SK-N-SH treated with all-trans-retinoic acid at 6 μM for 48 hours (cell line): Measurements from ENCODE around the gene BICDL1.

Experiments used
- ATAC-seq: fragments of 200-7000 bp; cut with Tn5 transposase; 3 replicates; pipeline ENCODE4 v1.9.1; 2020; ENCODE audit warnings: mild to moderate bottlenecking, moderate library complexity
- ARNTL ChIP-seq: fragments of 450-650 bp; formaldehyde crosslinking; IDR thresholded peaks from 2 replicates; pipeline ENCODE4 v1.5.0; 2020; ENCODE audit warnings: low read depth, mild to moderate bottlenecking, moderate library complexity, borderline replicate concordance
- ESRRG ChIP-seq: fragments of 250-450 bp; sonication (Bioruptor Pico); IDR thresholded peaks from 2 replicates; pipeline ENCODE4 v1.6.1; 2021; ENCODE audit warnings: mild to moderate bottlenecking
- GLIS3 ChIP-seq: fragments of 250-450 bp; sonication (Bioruptor Pico); IDR thresholded peaks from 2 replicates; pipeline ENCODE4 v1.5.0; 2020; ENCODE audit warnings: mild to moderate bottlenecking, moderate library complexity
- ISL1 ChIP-seq: fragments of 250-450 bp; sonication (Bioruptor Pico); IDR thresholded peaks from 2 replicates; pipeline ENCODE4 v2.1.2; 2022; ENCODE audit warnings: mild to moderate bottlenecking, moderate library complexity
- PPARA ChIP-seq: fragments of 250-450 bp; sonication (Bioruptor Pico); IDR thresholded peaks from 2 replicates; pipeline ENCODE4 v1.5.0; 2020; ENCODE audit warnings: mild to moderate bottlenecking, borderline replicate concordance
- SNAI2 ChIP-seq: fragments of 250-450 bp; sonication (Bioruptor Pico); IDR thresholded peaks from 2 replicates; pipeline ENCODE4 v1.5.0; 2020; ENCODE audit warnings: mild to moderate bottlenecking, moderate library complexity
- TOX ChIP-seq: fragments of 250-450 bp; sonication (Bioruptor Pico); IDR thresholded peaks from 2 replicates; pipeline ENCODE4 v1.8.0; 2021; ENCODE audit warnings: mild to moderate bottlenecking, moderate library complexity, borderline replicate concordance
- ZC3H10 ChIP-seq: fragments of 250-450 bp; sonication (Bioruptor Pico); IDR thresholded peaks from 2 replicates; pipeline ENCODE4 v1.5.1; 2021; ENCODE audit warnings: mild to moderate bottlenecking, moderate library complexity
- ZFP3 ChIP-seq: fragments of 250-450 bp; sonication (Bioruptor Pico); IDR thresholded peaks from 2 replicates; pipeline ENCODE4 v1.5.0; 2020; ENCODE audit warnings: mild to moderate bottlenecking, moderate library complexity
- ZFP30 ChIP-seq: fragments of 450-650 bp; formaldehyde crosslinking; IDR thresholded peaks from 2 replicates; pipeline ENCODE4 v1.5.0; 2022; ENCODE audit warnings: mild to moderate bottlenecking, moderate library complexity
- ZNF565 ChIP-seq: fragments of 450-650 bp; formaldehyde crosslinking; conservative IDR thresholded peaks from 2 replicates; pipeline ENCODE4 v1.5.0; 2020; ENCODE audit warnings: low read depth, mild to moderate bottlenecking, moderate library complexity
- ZNF8 ChIP-seq: fragments of 450-650 bp; formaldehyde crosslinking; IDR thresholded peaks from 2 replicates; pipeline ENCODE4 v1.5.0; 2020; ENCODE audit warnings: mild to moderate bottlenecking, moderate library complexity
- TF ChIP-seq, protein P1 (sequence below): fragments of 250-450 bp; sonication (Bioruptor Pico); IDR thresholded peaks from 2 replicates; pipeline ENCODE4 v1.5.0; 2020; ENCODE audit warnings: mild to moderate bottlenecking, moderate library complexity
- TF ChIP-seq, protein P2 (sequence below): fragments of 250-450 bp; sonication (Bioruptor Pico); IDR thresholded peaks from 2 replicates; pipeline ENCODE4 v1.5.1; 2021; ENCODE audit warnings: mild to moderate bottlenecking, moderate library complexity
- TF ChIP-seq, protein P3 (sequence below): fragments of 250-450 bp; sonication (Bioruptor Pico); IDR thresholded peaks from 2 replicates; pipeline ENCODE4 v1.5.1; 2020; ENCODE audit warnings: low read depth, mild to moderate bottlenecking, moderate library complexity
- TF ChIP-seq, protein P4 (sequence below): fragments of 250-450 bp; sonication (Bioruptor Pico); IDR thresholded peaks from 2 replicates; pipeline ENCODE4 v1.8.0; 2021; ENCODE audit warnings: low read depth, mild to moderate bottlenecking, moderate library complexity, borderline replicate concordance
- TF ChIP-seq, protein P5 (sequence below): fragments of 250-450 bp; sonication (Bioruptor Pico); IDR thresholded peaks from 2 replicates; pipeline ENCODE4 v1.8.0; 2020; ENCODE audit warnings: mild to moderate bottlenecking, moderate library complexity, borderline replicate concordance

BICDL1 gene

DNA sequence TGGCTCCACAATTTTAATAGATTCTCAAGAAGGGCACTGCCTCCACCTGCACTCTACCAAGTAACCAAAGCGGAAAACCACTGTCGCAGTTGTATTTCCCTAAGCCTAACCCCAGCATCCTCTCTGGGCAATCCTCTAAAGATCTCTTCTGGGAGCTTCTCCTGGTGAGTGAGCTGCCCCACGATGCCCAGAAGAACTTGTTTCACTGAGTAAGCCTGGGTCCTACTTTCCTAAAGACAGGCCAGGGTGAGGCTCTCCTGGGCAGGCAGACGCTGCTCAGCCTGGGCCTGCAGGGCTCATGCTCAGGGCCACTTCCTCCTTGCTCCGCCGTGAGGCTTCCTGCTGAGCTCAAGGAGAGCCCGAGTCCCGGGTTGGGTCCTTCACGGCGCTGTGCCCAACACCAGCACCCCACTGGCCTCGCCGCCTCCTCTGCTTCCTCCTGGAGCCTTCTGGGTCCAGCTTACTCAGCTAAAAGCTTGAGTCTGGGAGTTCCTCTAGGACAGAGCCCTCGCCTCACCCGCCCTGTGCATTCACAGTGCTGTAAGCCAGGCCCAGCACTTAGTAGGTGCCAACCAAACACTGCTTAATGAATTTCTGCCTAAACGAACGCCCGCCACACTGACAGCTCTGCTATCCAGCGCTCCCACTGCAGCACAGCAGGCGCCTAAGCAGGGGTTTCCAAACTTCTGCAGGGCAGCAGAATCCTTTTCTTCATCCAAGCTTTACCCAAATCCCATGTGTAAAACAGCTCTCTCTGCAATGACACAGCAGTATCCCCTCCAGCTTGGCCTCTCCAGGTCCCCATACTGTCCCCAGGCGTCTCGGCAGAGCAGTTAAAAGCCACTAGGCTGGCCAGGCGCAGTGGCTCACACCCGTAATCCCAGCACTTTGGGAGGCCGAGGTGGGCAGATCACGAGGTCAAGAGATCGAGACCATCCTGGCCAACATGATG lies 121.8 kb downstream of the BICDL1 start:
- no peak; the same call in 2 of the 3 replicates for ATAC-seq
- TF ChIP-seq ZC3H10 (CRISPR knock-in tag) (no peak), ZFP3 (CRISPR knock-in tag) (no peak), ESRRG (CRISPR knock-in tag) (no peak), SNAI2 (CRISPR knock-in tag) (no peak), TOX (CRISPR knock-in tag) (no peak), GLIS3 (no peak)
- TF ChIP-seq, protein P1, sequence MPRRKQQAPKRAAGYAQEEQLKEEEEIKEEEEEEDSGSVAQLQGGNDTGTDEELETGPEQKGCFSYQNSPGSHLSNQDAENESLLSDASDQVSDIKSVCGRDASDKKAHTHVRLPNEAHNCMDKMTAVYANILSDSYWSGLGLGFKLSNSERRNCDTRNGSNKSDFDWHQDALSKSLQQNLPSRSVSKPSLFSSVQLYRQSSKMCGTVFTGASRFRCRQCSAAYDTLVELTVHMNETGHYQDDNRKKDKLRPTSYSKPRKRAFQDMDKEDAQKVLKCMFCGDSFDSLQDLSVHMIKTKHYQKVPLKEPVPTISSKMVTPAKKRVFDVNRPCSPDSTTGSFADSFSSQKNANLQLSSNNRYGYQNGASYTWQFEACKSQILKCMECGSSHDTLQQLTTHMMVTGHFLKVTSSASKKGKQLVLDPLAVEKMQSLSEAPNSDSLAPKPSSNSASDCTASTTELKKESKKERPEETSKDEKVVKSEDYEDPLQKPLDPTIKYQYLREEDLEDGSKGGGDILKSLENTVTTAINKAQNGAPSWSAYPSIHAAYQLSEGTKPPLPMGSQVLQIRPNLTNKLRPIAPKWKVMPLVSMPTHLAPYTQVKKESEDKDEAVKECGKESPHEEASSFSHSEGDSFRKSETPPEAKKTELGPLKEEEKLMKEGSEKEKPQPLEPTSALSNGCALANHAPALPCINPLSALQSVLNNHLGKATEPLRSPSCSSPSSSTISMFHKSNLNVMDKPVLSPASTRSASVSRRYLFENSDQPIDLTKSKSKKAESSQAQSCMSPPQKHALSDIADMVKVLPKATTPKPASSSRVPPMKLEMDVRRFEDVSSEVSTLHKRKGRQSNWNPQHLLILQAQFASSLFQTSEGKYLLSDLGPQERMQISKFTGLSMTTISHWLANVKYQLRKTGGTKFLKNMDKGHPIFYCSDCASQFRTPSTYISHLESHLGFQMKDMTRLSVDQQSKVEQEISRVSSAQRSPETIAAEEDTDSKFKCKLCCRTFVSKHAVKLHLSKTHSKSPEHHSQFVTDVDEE (CRISPR knock-in tag) = no peak
- TF ChIP-seq, protein P2, sequence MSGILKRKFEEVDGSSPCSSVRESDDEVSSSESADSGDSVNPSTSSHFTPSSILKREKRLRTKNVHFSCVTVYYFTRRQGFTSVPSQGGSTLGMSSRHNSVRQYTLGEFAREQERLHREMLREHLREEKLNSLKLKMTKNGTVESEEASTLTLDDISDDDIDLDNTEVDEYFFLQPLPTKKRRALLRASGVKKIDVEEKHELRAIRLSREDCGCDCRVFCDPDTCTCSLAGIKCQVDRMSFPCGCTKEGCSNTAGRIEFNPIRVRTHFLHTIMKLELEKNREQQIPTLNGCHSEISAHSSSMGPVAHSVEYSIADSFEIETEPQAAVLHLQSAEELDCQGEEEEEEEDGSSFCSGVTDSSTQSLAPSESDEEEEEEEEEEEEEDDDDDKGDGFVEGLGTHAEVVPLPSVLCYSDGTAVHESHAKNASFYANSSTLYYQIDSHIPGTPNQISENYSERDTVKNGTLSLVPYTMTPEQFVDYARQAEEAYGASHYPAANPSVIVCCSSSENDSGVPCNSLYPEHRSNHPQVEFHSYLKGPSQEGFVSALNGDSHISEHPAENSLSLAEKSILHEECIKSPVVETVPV (CRISPR knock-in tag) = no peak

DNA sequence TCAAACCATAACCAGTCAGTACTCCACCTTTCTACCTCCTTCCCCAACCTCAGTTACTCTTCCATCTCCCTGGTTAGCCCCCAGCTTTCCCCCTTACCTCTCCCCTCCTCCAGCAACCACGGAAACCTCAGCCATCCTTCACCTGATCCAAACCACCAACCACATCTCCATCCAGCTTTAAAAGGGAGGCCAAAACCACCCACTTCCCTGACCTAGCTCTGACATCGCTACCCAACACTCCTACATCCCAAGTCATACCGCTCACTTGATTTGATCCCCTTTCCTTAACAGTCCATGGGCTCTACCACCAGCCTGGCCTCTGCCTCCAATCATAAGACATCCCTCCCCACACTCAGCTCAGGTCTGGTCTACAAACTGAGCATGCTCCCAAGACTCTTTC lies 126.0 kb downstream of the BICDL1 start:
- TF ChIP-seq ZFP3 (CRISPR knock-in tag) (no peak), GLIS3 (no peak), ZNF565 (CRISPR knock-in tag) (no peak), ZC3H10 (CRISPR knock-in tag) (no peak), ESRRG (CRISPR knock-in tag) (no peak), PPARA (CRISPR knock-in tag) (no peak), ARNTL (CRISPR knock-in tag) (no peak), TOX (CRISPR knock-in tag) (no peak), ZFP30 (no peak), SNAI2 (CRISPR knock-in tag) (no peak), ZNF8 (CRISPR knock-in tag) (no peak), ISL1 (CRISPR knock-in tag) (no peak)
- TF ChIP-seq, protein P3, sequence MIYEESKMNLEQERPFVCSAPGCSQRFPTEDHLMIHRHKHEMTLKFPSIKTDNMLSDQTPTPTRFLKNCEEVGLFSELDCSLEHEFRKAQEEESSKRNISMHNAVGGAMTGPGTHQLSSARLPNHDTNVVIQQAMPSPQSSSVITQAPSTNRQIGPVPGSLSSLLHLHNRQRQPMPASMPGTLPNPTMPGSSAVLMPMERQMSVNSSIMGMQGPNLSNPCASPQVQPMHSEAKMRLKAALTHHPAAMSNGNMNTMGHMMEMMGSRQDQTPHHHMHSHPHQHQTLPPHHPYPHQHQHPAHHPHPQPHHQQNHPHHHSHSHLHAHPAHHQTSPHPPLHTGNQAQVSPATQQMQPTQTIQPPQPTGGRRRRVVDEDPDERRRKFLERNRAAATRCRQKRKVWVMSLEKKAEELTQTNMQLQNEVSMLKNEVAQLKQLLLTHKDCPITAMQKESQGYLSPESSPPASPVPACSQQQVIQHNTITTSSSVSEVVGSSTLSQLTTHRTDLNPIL (CRISPR knock-in tag) = no peak
- TF ChIP-seq, protein P4, sequence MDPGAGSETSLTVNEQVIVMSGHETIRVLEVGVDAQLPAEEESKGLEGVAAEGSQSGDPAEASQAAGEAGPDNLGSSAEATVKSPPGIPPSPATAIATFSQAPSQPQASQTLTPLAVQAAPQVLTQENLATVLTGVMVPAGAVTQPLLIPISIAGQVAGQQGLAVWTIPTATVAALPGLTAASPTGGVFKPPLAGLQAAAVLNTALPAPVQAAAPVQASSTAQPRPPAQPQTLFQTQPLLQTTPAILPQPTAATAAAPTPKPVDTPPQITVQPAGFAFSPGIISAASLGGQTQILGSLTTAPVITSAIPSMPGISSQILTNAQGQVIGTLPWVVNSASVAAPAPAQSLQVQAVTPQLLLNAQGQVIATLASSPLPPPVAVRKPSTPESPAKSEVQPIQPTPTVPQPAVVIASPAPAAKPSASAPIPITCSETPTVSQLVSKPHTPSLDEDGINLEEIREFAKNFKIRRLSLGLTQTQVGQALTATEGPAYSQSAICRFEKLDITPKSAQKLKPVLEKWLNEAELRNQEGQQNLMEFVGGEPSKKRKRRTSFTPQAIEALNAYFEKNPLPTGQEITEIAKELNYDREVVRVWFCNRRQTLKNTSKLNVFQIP (CRISPR knock-in tag) = no peak
- TF ChIP-seq, protein P1 (CRISPR knock-in tag) = no peak
- TF ChIP-seq, protein P5, sequence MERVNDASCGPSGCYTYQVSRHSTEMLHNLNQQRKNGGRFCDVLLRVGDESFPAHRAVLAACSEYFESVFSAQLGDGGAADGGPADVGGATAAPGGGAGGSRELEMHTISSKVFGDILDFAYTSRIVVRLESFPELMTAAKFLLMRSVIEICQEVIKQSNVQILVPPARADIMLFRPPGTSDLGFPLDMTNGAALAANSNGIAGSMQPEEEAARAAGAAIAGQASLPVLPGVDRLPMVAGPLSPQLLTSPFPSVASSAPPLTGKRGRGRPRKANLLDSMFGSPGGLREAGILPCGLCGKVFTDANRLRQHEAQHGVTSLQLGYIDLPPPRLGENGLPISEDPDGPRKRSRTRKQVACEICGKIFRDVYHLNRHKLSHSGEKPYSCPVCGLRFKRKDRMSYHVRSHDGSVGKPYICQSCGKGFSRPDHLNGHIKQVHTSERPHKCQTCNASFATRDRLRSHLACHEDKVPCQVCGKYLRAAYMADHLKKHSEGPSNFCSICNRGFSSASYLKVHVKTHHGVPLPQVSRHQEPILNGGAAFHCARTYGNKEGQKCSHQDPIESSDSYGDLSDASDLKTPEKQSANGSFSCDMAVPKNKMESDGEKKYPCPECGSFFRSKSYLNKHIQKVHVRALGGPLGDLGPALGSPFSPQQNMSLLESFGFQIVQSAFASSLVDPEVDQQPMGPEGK (CRISPR knock-in tag) = no peak
- ATAC-seq = no peak
